ENCODE results near the gene KLK2.
A peak's percentile ranks its signal among the peaks of the same experiment; 100 is the strongest.

KLK2 gene

GRCh38 chr19:50832666-50833065, 40.6 kb upstream of the KLK2 start:
- no peak overlapping the region for H3K4me3 ChIP-seq (ENCODE audit: low read depth, low read length)
- DNase-seq (ENCODE audit: low read depth, low spot score) = no peak
- in situ Hi-C loops (cut with HindIII; ENCODE audit: low sequenced_read_pairs) = no loop called here
- no peak for TF ChIP-seq CTCF (IDR thresholded peaks at IDR 0.05; ENCODE audit: low read depth, low read length)

- DNase-seq (ENCODE audit: low read depth, low spot score) = no peak
- no peak within 1 kb of the TSS for H3K4me3 ChIP-seq (ENCODE audit: low read depth, low read length)
- TF ChIP-seq CTCF (IDR thresholded peaks at IDR 0.05; ENCODE audit: low read depth, low read length) = no peak
- in situ Hi-C loops (cut with HindIII; ENCODE audit: low sequenced_read_pairs) = no loop called here
These were observed 40.0 kb upstream of the KLK2 start, which contains the start of gene KLK15 for GRCh38 chr19:50833117-50833801. TSS of gene KLK15 (minus strand) at chr19:50833574. CDS start at chr19:50831492, 2,082 bp downstream.

GRCh38 chr19:50833802-50834167, 39.5 kb upstream of the KLK2 start:
- no peak overlapping the region for H3K4me3 ChIP-seq (ENCODE audit: low read depth, low read length)
- in situ Hi-C loops (cut with HindIII; ENCODE audit: low sequenced_read_pairs) = no loop called here
- TF ChIP-seq CTCF (IDR thresholded peaks at IDR 0.05; ENCODE audit: low read depth, low read length) = no peak
- no peak for DNase-seq (ENCODE audit: low read depth, low spot score)

GRCh38 chr19:50835103-50835784, 38.0 kb upstream of the KLK2 start:
- H3K4me3 ChIP-seq (ENCODE audit: low read depth, low read length) = peak overlapping the region; percentile 45
- no peak for TF ChIP-seq CTCF (IDR thresholded peaks at IDR 0.05; ENCODE audit: low read depth, low read length)
- DNase-seq (ENCODE audit: low read depth, low spot score) = no peak
- in situ Hi-C loops (cut with HindIII; ENCODE audit: low sequenced_read_pairs) = no loop called here

- DNase-seq (ENCODE audit: low read depth, low spot score) = peak; percentile 29
- H3K4me3 ChIP-seq (ENCODE audit: low read depth, low read length) = peak overlapping the region; percentile 45
- in situ Hi-C loops (cut with HindIII; ENCODE audit: low sequenced_read_pairs) = no loop called here
- TF ChIP-seq CTCF (IDR thresholded peaks at IDR 0.05; ENCODE audit: low read depth, low read length) = no peak
These were observed 37.3 kb upstream of the KLK2 start for GRCh38 chr19:50835785-50836542.

GRCh38 chr19:50836543-50837195, 36.6 kb upstream of the KLK2 start:
- TF ChIP-seq CTCF (IDR thresholded peaks at IDR 0.05; ENCODE audit: low read depth, low read length) = no peak
- DNase-seq (ENCODE audit: low read depth, low spot score) = no peak
- in situ Hi-C loops (cut with HindIII; ENCODE audit: low sequenced_read_pairs) = no loop called here
- no peak overlapping the region for H3K4me3 ChIP-seq (ENCODE audit: low read depth, low read length)

All from astrocyte of the spinal cord (primary cell).